Bronchial epithelial cell (primary cell): ENCODE data around the gene SYPL1. TPM values are rescaled to one million over a fixed set of nuclear protein-coding genes. Genes with fewer than 3 reads are reported as not detected.

Experiments used
- DNase-seq: peaks from one replicate; pipeline ENCODE4 v3.0.0-alpha.2; 2010; ENCODE audit warnings: low read depth
- FAIRE-seq: peaks from 2 replicates; lab custom pipeline; 2011; peaks lifted over from hg19 to GRCh38; lab: Jason Lieb, UNC
- H3K27me3 ChIP-seq: 2 replicates; pipeline ENCODE4 v1.5.1; 2011; ENCODE audit warnings: low read length; ENCODE audit not compliant: control insufficient read depth, insufficient read depth
- H3K36me3 ChIP-seq: 2 replicates; pipeline ENCODE4 v1.5.1; 2011; ENCODE audit warnings: low read length; ENCODE audit not compliant: control insufficient read depth, insufficient read depth
- H3K4me3 ChIP-seq: 2 replicates; pipeline ENCODE4 v1.5.1; 2011; ENCODE audit warnings: mild to moderate bottlenecking, low read depth, low read length, control low read depth
- total RNA-seq: library from RNA; depleted of rRNA; stranded (reverse); fragments of >200 nt; gene quantifications from 2 replicates; pipeline ENCODE4 v1.2.1, GENCODE V29; 2014
- TF ChIP-seq, protein P1 (sequence below): IDR thresholded peaks from 2 replicates; pipeline ENCODE4 v1.5.1; 2011; ENCODE audit warnings: mild to moderate bottlenecking, moderate library complexity, low read length, control low read depth, inconsistent platforms; ENCODE audit not compliant: insufficient read depth, severe bottlenecking

SYPL1 gene
- total RNA-seq, 1 donor from 2014 or later: 74.8 TPM

DNA sequence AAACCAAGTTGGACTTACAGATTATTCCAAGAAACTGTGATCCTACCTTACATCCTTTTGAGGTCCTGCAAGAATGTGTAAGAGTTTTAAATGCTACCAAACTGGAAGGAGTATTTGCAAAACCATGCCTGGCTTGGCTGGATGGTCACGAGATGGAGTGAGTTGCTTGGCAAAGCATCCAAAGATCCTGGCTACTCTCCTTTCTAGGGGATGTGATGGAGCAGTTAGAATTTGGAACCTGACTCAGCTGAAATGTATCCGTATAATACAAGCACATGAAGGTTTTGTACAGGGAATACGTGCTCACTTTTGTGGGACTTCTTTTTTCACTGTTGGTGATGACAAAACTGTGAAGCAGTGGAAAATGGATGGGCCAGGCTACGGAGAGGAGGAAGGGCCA, 13.3 kb upstream of the SYPL1 start:
- TF ChIP-seq, protein P1, sequence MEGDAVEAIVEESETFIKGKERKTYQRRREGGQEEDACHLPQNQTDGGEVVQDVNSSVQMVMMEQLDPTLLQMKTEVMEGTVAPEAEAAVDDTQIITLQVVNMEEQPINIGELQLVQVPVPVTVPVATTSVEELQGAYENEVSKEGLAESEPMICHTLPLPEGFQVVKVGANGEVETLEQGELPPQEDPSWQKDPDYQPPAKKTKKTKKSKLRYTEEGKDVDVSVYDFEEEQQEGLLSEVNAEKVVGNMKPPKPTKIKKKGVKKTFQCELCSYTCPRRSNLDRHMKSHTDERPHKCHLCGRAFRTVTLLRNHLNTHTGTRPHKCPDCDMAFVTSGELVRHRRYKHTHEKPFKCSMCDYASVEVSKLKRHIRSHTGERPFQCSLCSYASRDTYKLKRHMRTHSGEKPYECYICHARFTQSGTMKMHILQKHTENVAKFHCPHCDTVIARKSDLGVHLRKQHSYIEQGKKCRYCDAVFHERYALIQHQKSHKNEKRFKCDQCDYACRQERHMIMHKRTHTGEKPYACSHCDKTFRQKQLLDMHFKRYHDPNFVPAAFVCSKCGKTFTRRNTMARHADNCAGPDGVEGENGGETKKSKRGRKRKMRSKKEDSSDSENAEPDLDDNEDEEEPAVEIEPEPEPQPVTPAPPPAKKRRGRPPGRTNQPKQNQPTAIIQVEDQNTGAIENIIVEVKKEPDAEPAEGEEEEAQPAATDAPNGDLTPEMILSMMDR: no peak
- no peak for DNase-seq
- Histone ChIP-seq H3K27me3 (no peaks in the 10 kb centered on the region), H3K36me3 (no peaks in the 10 kb centered on the region), H3K4me3 (no peak overlapping the region)
- FAIRE-seq: no peak

DNA sequence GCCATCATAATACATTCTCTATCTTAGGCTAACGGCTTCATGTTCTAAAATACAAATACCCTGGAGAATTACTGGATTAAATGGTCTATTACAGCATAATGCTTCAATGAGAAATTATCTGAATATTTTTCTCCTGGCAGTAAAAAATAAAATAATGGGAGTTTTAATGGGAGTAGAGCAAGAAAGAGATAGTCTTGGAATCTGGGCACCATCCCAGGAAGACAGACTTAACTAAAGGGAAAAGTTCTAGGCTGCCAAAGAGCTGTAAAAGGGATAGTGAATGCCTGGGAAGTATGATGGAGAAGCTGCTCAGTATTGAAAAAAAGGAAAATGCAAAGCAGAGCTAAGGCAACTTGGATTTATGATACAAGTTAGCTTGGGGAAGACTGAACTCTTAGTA, 12.1 kb upstream of the SYPL1 start:
- H3K36me3 ChIP-seq: no peaks in the 10 kb centered on the region
- DNase-seq (no peak), FAIRE-seq (no peak)
- TF ChIP-seq, protein P1: no peak
- no peaks in the 10 kb centered on the region for H3K27me3 ChIP-seq
- no peak overlapping the region for H3K4me3 ChIP-seq

DNA sequence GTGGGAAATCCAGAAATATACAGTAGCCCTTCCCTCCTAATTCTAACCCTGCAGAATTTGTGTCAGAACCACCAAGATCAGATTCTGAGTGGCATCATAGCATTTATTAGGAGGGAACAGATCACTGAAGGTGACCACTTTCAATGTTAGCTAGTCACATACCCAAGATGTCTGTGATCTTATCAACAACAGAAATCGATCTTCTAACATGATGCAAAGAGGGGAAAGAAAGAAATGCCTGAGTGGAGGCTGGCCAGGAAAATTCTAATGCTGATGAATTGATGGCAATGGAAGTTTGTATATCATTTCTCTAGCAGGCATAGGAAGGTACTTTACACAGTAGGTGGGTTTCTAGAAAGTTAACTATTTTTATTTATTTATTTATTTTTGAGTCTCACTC, 10.6 kb upstream of the SYPL1 start:
- Histone ChIP-seq H3K27me3 (no peaks in the 10 kb centered on the region), H3K36me3 (no peaks in the 10 kb centered on the region), H3K4me3 (no peak overlapping the region)
- DNase-seq: no peak
- no peak for FAIRE-seq
- TF ChIP-seq, protein P1: no peak

DNA sequence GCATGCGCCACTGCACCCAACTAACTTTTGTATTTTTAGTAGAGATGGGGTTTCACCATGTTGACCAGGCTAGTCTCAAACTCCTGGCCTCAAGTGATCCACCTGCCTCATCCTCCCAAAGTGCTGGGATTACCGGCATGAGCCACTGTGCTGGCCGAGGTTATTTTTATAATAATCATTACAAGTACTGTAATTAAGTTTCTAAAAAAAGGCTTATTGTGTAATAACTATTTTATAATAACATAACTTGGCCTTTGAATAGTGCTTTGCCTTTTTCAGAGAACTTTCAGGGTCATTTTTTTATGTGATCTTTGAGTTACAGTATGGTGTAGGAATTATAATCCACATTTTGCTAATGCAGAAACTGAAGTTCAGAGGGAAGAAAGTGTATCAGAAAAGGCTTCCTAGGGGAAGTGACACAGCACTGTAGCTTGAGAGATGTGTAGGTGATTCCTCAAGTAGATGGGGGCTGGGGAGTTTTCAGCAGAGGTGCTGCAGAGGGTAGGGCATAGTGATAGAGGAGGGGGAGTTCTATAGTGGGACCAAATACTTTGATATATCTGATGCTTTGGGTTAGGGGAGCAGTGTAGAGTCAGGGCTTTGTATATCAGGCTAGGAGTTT, 9.2 kb upstream of the SYPL1 start:
- no peaks in the 10 kb centered on the region for H3K27me3 ChIP-seq
- TF ChIP-seq, protein P1: no peak
- no peak for DNase-seq
- no peaks in the 10 kb centered on the region for H3K36me3 ChIP-seq
- no peak overlapping the region for H3K4me3 ChIP-seq
- FAIRE-seq: no peak

DNA sequence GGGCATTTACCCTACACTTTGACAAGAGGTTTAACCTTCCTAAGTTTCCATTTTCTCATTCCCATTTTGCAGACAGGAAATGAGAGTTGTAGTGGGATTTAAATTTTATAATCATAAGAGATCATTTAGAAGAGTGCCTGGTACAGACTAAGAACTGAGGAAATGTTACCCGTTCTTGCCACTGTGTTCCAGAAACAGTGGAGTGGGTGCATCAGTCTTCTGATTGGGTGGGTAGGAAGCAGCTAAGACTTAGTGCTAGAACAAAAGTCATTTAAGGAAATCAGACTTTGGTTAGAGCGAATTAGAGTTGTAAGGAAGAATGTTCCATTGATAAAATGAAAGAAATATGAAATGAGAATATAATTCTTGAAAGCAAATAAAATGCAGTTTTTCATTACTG, 8.4 kb upstream of the SYPL1 start:
- DNase-seq: no peak

More for the DNA sequence above, 8.4 kb upstream of the SYPL1 start:
- TF ChIP-seq, protein P1: no peak
- H3K4me3 ChIP-seq: no peak overlapping the region
- H3K27me3 ChIP-seq: no peaks in the 10 kb centered on the region
- no peak for FAIRE-seq
- H3K36me3 ChIP-seq: no peaks in the 10 kb centered on the region
